Measurements from ENCODE around the gene NDUFA13. TPM values are rescaled to one million over a fixed set of nuclear protein-coding genes. Genes with fewer than 3 reads are reported as not detected.

Gene NDUFA13
- total and polyA plus RNA-seq, 8 donors: 24.5 to 367 (median 143) TPM

DNA sequence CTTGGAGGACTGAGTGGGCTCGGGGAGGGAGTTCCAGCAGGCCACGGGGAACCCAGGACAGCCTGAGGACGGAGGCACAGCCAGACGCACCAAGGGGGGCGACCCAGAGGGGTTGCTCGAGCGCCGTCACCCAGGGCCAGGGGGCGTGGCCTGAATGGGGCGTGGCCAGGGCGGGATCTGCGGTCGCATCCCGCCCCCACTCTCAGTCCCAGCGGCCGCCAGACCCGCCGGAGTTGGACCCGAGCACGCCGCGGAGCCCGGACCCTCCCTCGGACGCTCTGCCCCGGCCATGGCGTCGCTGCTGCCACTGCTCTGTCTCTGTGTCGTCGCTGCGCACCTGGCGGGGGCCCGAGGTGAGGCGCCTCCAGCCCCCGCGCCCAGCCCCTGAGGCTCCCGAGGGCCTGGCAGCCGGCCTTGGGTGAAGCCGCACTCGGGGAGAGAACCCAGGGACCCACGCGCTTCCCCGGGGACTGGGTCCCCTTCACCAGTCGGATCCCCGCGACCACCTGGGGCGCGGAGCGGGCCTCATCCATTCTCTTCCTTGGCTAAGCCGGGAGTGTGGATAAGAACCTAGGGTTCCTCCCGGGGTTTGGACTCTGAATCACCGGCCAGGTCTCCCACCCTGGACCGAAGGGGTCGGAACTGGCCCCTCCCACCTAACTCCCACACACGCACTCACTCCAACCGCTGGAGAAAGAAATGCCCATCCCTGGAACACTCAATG is 22.2 kb downstream of the NDUFA13 start, which contains the start of gene CILP2:
Gene CILP2 (plus strand): TSS at position 205 of the 724 bp plus-strand sequence. CDS start 85 bp downstream, at position 290.
- Histone ChIP-seq H3K27me3 (peaks cover 16 to 75% (median 54%) of the 10 kb centered on the region in 3 donors), H3K27ac (no peak within 1 kb of the TSS), H3K9me3 (peaks cover 0 to 9% (median 0%) of the 10 kb centered on the region in 4 donors), H3K4me1 (peaks cover 24 to 47% (median 42%) of the 10 kb centered on the region in 4 donors), H3K36me3 (peaks cover 0 to 6% (median 2%) of the 10 kb centered on the region in 4 donors), H3K4me3 (peak within 1 kb of the TSS; percentile 30 to 43 (median 34))
- TF ChIP-seq CTCF (IDR thresholded peaks at IDR 0.05): no peak
- TF ChIP-seq POLR2AphosphoS5 (IDR thresholded peaks at IDR 0.05): no peak
- peak; percentile 37 to 83 for DNase-seq
- WGBS, 5 donors: 3 to 5% (median 4%) methylated on average over 24 to 56 of the region's 56 CpGs
- intact Hi-C loops (cut with DNase I; ENCODE audit: low total_unique reads): loop anchor here (5.0 to 10.0 kb wide), 2 partner anchors 104 to 417 kb away; partner anchors contain the start of gene GMIP

DNA sequence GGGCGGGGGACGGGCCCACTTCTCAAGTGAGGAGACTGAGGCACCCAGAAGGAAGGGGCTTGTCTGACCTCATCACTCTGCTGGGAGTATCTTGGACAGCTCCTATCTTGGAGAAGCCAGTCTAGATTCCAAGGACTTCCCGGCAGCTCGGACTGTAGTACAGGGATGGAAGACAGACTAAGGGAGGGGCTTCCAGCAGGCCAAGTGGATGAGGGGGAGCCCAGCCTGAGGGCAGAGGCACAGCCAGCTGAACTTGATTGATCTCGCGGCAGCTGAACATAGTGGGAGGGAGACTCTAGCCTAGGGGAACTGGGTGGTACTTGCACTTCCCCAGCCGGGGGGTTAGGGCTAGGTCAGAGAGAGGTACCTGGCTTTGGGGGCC is 22.8 kb downstream of the NDUFA13 start:
- DNase-seq: peak in 1 of 2 donors; percentile 61
- peaks cover 24 to 47% (median 42%) of the 10 kb centered on the region in 4 donors for H3K4me1 ChIP-seq
- H3K4me3 ChIP-seq: peak overlapping the region in 2 of 4 donors; percentile 34
- H3K36me3 ChIP-seq: peaks cover 0 to 6% (median 2%) of the 10 kb centered on the region in 4 donors
- no peak overlapping the region for H3K27ac ChIP-seq
- peaks cover 0 to 9% (median 0%) of the 10 kb centered on the region in 4 donors for H3K9me3 ChIP-seq
- H3K27me3 ChIP-seq: peaks cover 16 to 81% (median 54%) of the 10 kb centered on the region in 3 donors
- intact Hi-C loops (cut with DNase I; ENCODE audit: low total_unique reads): loop anchor here (5.0 to 10.0 kb wide), 2 partner anchors 104 to 416 kb away; partner anchors contain the start of gene GMIP
- TF ChIP-seq POLR2AphosphoS5 (IDR thresholded peaks at IDR 0.05) (no peak), POLR2A (IDR thresholded peaks at IDR 0.05) (no peak), EP300 (IDR thresholded peaks at IDR 0.05) (no peak), CTCF (IDR thresholded peaks at IDR 0.05) (no peak)
- WGBS, 5 donors: 18 to 37% (median 30%) methylated on average over 7 of the region's 7 CpGs

GRCh38 chr19:19539698-19540063 is 23.7 kb downstream of the NDUFA13 start:
- peaks cover 16 to 90% (median 54%) of the 10 kb centered on the region in 3 donors for H3K27me3 ChIP-seq

More at GRCh38 chr19:19539698-19540063, 23.7 kb downstream of the NDUFA13 start:
- intact Hi-C loops (cut with DNase I; ENCODE audit: low total_unique reads): loop anchor here (5.0 to 10.0 kb wide), 2 partner anchors 103 to 415 kb away; partner anchors contain the start of gene GMIP
- Histone ChIP-seq H3K9me3 (peaks cover 0 to 9% (median 0%) of the 10 kb centered on the region in 4 donors), H3K36me3 (peaks cover 0 to 6% (median 2%) of the 10 kb centered on the region in 4 donors), H3K4me3 (no peak overlapping the region), H3K27ac (no peak overlapping the region), H3K4me1 (peaks cover 24 to 47% (median 42%) of the 10 kb centered on the region in 4 donors)
- TF ChIP-seq POLR2A (IDR thresholded peaks at IDR 0.05) (no peak), EP300 (IDR thresholded peaks at IDR 0.05) (no peak), POLR2AphosphoS5 (IDR thresholded peaks at IDR 0.05) (no peak), CTCF (IDR thresholded peaks at IDR 0.05) (no peak)
- WGBS, 5 donors: 32 to 39% (median 36%) methylated on average over 8 to 19 of the region's 19 CpGs
- DNase-seq: no peak
